ENCODE results near the gene MALT1. TPM values are rescaled to one million over a fixed set of nuclear protein-coding genes. Genes with fewer than 3 reads are reported as not detected.
A peak's percentile ranks its signal among the peaks of the same experiment; 100 is the strongest.

MALT1 gene
- total RNA-seq, 4 donors from 2014 or later, result 25.7 to 34.7 (median 28.3) TPM

DNA sequence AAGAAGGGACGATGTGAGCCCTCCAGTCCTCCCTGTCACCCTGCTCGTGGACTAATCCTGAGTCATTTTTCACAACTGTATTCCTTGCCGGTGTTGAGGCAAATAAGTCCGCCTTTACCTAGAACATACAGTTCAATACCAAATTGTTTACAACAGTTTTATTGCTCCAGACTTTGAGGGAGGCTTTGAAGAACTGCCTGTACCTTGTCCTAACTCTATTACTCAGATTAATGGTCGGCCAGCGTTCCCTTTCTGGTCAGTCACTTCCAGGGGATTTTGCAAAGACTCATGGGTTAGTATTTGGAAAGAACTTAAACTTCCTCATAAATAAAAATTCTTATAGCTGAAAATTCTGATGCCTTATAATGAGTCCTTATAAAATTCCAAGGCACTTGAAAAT, 108.3 kb downstream of the MALT1 start:
- peak overlapping the region in 1 of 4 donors; percentile 85 for H3K27ac ChIP-seq
- H3K9me3 ChIP-seq, result no peaks in the 10 kb centered on the region
- no peak for DNase-seq
- H3K4me1 ChIP-seq, result peaks cover 0 to 5% (median under 1%) of the 10 kb centered on the region in 4 donors
- no peak overlapping the region for H3K4me3 ChIP-seq
- no peaks in the 10 kb centered on the region for H3K36me3 ChIP-seq
- no peak for TF ChIP-seq POLR2A (IDR thresholded peaks at IDR 0.05)
- TF ChIP-seq, protein P1, sequence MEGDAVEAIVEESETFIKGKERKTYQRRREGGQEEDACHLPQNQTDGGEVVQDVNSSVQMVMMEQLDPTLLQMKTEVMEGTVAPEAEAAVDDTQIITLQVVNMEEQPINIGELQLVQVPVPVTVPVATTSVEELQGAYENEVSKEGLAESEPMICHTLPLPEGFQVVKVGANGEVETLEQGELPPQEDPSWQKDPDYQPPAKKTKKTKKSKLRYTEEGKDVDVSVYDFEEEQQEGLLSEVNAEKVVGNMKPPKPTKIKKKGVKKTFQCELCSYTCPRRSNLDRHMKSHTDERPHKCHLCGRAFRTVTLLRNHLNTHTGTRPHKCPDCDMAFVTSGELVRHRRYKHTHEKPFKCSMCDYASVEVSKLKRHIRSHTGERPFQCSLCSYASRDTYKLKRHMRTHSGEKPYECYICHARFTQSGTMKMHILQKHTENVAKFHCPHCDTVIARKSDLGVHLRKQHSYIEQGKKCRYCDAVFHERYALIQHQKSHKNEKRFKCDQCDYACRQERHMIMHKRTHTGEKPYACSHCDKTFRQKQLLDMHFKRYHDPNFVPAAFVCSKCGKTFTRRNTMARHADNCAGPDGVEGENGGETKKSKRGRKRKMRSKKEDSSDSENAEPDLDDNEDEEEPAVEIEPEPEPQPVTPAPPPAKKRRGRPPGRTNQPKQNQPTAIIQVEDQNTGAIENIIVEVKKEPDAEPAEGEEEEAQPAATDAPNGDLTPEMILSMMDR (IDR thresholded peaks at IDR 0.05), result no peak
- H3K27me3 ChIP-seq, result no peaks in the 10 kb centered on the region

DNA sequence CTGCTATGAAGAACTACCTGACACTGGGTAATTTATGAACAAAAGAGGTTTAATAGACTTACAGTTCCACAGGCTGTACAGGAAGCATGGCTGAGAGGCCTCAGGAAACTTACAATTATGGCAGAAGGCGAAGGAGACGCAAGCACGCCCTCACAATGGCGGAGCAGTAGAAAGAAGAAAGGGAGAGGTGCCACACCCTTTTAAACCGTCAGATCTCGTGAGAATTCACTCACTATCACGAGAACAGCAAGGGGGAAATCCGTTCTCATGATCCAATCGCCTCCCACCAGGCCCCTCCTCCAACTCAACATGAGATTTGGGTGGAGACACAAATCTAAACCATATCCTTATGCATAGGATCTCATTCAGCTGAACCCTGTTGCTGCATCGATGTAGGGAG, 108.8 kb downstream of the MALT1 start:
- Histone ChIP-seq H3K4me1 (peaks cover 0 to 6% (median 3%) of the 10 kb centered on the region in 4 donors), H3K4me3 (no peak overlapping the region), H3K27me3 (no peaks in the 10 kb centered on the region), H3K36me3 (no peaks in the 10 kb centered on the region), H3K9me3 (no peaks in the 10 kb centered on the region), H3K27ac (peak overlapping the region in 1 of 4 donors; percentile 85)
- TF ChIP-seq, protein P1 (IDR thresholded peaks at IDR 0.05), result no peak
- TF ChIP-seq POLR2A (IDR thresholded peaks at IDR 0.05), result no peak
- no peak for DNase-seq

DNA sequence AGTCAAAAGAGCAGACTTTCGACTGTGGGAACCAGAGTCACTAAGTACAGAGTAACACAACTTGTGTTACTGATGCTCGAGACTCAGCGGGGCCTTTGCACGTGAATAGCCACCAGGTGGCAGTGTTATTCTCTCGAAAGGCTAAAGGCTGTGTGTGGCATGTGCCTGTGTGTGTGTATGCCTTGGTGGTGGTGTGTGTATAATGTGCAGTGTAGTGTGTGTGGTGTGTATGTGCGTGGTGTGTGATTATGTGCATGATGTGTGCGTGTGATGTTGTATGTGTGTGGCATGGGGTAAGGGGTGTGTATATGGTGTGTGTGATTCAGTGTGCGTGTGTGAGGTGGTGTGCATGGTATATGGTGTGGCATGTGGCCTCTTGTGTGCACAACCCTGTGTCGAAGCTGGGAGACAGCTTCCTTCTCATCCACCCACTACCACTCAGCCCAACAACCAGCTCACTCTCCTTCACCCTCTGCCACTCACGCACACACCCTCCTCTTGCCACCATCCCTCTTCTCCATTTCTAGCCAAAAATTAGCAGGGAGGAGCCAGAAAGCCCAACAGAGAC, 110.4 kb downstream of the MALT1 start:
- Histone ChIP-seq H3K27ac (no peak overlapping the region), H3K4me3 (no peak overlapping the region), H3K4me1 (peaks cover 0 to 6% (median 3%) of the 10 kb centered on the region in 4 donors), H3K9me3 (no peaks in the 10 kb centered on the region), H3K27me3 (no peaks in the 10 kb centered on the region), H3K36me3 (no peaks in the 10 kb centered on the region)
- DNase-seq, result peak; percentile 61 to 91 (median 69)
- TF ChIP-seq, protein P1 (IDR thresholded peaks at IDR 0.05), result peak; percentile 82 to 93 (median 90)
- TF ChIP-seq POLR2A (IDR thresholded peaks at IDR 0.05), result no peak

DNA sequence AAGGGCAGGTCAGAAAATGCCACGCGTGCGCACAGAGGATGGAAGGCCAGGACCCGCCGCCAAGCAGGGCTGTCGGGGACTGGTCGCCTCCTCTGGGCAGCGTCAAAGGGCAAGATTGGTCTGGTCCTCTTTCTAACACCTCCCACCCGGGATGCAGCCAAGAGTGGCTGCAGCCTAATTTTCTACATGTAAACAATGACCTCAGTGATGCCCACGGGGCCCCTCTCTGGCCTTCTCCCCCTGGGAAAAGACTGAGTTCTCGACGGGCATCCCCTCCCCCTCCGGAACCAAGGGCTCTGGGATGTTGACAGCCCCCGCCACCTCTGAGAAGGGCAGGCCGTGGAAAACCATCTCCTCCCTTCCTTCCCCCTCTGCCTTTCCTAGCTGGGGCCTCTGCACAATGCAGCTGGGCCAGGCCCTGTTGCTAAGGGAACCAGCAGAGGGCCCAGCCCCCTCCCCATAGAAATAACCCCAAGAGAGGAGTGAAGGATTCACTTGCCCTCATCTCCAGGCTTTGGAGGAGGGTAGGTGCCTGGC, 113.4 kb downstream of the MALT1 start:
- H3K4me3 ChIP-seq, result no peak overlapping the region
- H3K27ac ChIP-seq, result peak overlapping the region in 1 of 4 donors; percentile 20
- H3K4me1 ChIP-seq, result peaks cover 0 to 6% (median 3%) of the 10 kb centered on the region in 4 donors
- no peak for TF ChIP-seq POLR2A (IDR thresholded peaks at IDR 0.05)
- TF ChIP-seq, protein P1 (IDR thresholded peaks at IDR 0.05), result no peak
- no peaks in the 10 kb centered on the region for H3K27me3 ChIP-seq
- no peaks in the 10 kb centered on the region for H3K36me3 ChIP-seq
- no peak for DNase-seq
- H3K9me3 ChIP-seq, result no peaks in the 10 kb centered on the region

DNA sequence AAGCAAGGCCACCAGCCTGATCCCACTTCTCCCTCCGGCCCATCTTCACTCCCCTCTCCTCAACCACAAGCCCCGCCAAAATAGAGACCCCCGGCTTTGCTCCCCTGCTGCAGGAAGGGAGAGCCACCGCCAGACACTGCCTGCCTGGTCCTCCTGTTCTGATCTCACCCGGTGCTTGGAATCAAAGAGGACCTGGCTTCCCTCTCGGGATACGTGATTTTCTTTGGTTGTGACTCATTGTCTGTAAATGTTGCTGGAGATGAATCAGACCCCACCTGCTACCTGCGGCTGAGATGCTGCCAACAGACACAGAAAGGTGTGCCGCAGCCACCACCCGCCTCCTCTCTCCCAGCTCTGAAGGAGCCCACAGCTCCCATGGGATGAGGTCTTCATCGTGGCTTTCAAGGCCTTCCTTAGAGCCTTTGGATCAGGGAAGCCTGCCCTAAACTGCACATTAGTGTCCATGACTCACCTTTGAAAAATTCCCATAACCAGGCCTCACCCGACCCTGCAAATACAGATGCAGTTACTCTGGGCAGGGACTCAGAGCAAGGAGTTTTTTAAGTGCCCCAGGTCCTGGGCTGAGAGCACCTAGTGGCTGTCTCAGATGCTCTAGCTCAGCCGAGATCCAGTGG, 114.0 kb downstream of the MALT1 start:
- Histone ChIP-seq H3K4me3 (no peak overlapping the region), H3K9me3 (no peaks in the 10 kb centered on the region), H3K36me3 (no peaks in the 10 kb centered on the region), H3K27me3 (no peaks in the 10 kb centered on the region), H3K4me1 (peaks cover 0 to 6% (median 2%) of the 10 kb centered on the region in 4 donors), H3K27ac (peak overlapping the region in 1 of 4 donors; percentile 20)
- no peak for DNase-seq
- TF ChIP-seq POLR2A (IDR thresholded peaks at IDR 0.05), result no peak
- TF ChIP-seq, protein P1 (IDR thresholded peaks at IDR 0.05), result no peak
